HG03521 (cell line): ENCODE results near the gene WDR93.

ENCODE experiments used
- ATAC-seq: cut with Tn5 transposase; IDR thresholded peaks from one replicate; pipeline ENCODE4 v1.9.1; 2021; ENCODE audit warnings: mild to moderate bottlenecking, moderate library complexity; ENCODE audit not compliant: unreplicated experiment

WDR93 gene

GRCh38 chr15:89662893-89663626 lies 27.6 kb upstream of the WDR93 start:
- ATAC-seq: no peak

GRCh38 chr15:89664441-89665350 lies 25.9 kb upstream of the WDR93 start:
- ATAC-seq: no peak

GRCh38 chr15:89665449-89666181 lies 25.0 kb upstream of the WDR93 start:
- ATAC-seq: no peak

GRCh38 chr15:89666184-89666857 lies 24.3 kb upstream of the WDR93 start:
- ATAC-seq: no peak

GRCh38 chr15:89666858-89667705 lies 23.5 kb upstream of the WDR93 start:
- ATAC-seq: no peak

- no peak for ATAC-seq
Observed at GRCh38 chr15:89667706-89667960, 23.0 kb upstream of the WDR93 start.

GRCh38 chr15:89668171-89668570 lies 22.4 kb upstream of the WDR93 start:
- ATAC-seq: no peak

- ATAC-seq: no peak
Observed at GRCh38 chr15:89669309-89669865, 21.2 kb upstream of the WDR93 start.

- no peak for ATAC-seq
Observed at GRCh38 chr15:89669941-89670340, 20.7 kb upstream of the WDR93 start.

GRCh38 chr15:89670971-89671560 lies 19.5 kb upstream of the WDR93 start:
- no peak for ATAC-seq

- no peak for ATAC-seq
Observed at GRCh38 chr15:89671687-89672086, 18.9 kb upstream of the WDR93 start.

- ATAC-seq: no peak
Observed at GRCh38 chr15:89672221-89673164, 18.1 kb upstream of the WDR93 start.

- ATAC-seq: no peak
Observed at GRCh38 chr15:89673165-89673512, 17.5 kb upstream of the WDR93 start.

- ATAC-seq: no peak
Observed at GRCh38 chr15:89674526-89674925, 16.1 kb upstream of the WDR93 start.

- ATAC-seq: no peak
Observed at GRCh38 chr15:89675606-89676005, 15.0 kb upstream of the WDR93 start.

GRCh38 chr15:89677381-89677780 lies 13.2 kb upstream of the WDR93 start:
- ATAC-seq: no peak

GRCh38 chr15:89679212-89679611 lies 11.4 kb upstream of the WDR93 start, which contains the start of gene PLIN1:
PLIN1 (minus strand) TSS chr15:89679367; CDS start chr15:89677489, 1,878 bp downstream.
- ATAC-seq: no peak

- ATAC-seq: no peak
Observed at GRCh38 chr15:89680282-89680873, 10.2 kb upstream of the WDR93 start.
